Prostate gland (tissue), 2 donors: ENCODE measurements around the gene GFM2.

Experiments used
- POLR2AphosphoS5 ChIP-seq: sonication (generic); formaldehyde crosslinking; IDR thresholded peaks from one replicate; pipeline ENCODE4 v1.6.1; 2017; ENCODE audit warnings: antibody characterized with exemption
- TF ChIP-seq, protein P1 (sequence below), 4 experiments: fragments of 200-600 bp in 2 of 4; fragments of 450-650 bp in 2 of 4; sonication (generic) in 2 of 4; IDR thresholded peaks; 1 replicate in 3 of 4; 2 replicates in 1 of 4; pipeline ENCODE4 v1.5.1; 2016 to 2019; ENCODE audit warnings: antibody characterized with exemption in 4 of 4, mild to moderate bottlenecking in 2 of 4, moderate library complexity in 2 of 4

GRCh38 chr5:74763504-74763903 is 3.4 kb downstream of the GFM2 start:
- TF ChIP-seq POLR2AphosphoS5 = no peak
- TF ChIP-seq, protein P1, sequence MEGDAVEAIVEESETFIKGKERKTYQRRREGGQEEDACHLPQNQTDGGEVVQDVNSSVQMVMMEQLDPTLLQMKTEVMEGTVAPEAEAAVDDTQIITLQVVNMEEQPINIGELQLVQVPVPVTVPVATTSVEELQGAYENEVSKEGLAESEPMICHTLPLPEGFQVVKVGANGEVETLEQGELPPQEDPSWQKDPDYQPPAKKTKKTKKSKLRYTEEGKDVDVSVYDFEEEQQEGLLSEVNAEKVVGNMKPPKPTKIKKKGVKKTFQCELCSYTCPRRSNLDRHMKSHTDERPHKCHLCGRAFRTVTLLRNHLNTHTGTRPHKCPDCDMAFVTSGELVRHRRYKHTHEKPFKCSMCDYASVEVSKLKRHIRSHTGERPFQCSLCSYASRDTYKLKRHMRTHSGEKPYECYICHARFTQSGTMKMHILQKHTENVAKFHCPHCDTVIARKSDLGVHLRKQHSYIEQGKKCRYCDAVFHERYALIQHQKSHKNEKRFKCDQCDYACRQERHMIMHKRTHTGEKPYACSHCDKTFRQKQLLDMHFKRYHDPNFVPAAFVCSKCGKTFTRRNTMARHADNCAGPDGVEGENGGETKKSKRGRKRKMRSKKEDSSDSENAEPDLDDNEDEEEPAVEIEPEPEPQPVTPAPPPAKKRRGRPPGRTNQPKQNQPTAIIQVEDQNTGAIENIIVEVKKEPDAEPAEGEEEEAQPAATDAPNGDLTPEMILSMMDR (IDR thresholded peaks at IDR 0.05) = no peak
